Esophagus squamous epithelium (tissue), 5 donors: ENCODE data around the gene RAD51C. TPM values are rescaled to one million over a fixed set of nuclear protein-coding genes. Genes with fewer than 3 reads are reported as not detected.
"Not testable (repeated sequence)": the region's sequence is repeated elsewhere in the genome, so short reads cannot be mapped to it uniquely, and the experiment has no call there.

ENCODE experiments used
- DNase-seq: peaks from one replicate; lab custom pipeline; 2025; lab: John Stamatoyannopoulos, UW
- H3K27ac ChIP-seq, 4 donors: fragments of 200-600 bp; sonication (generic); one replicate each; pipeline ENCODE4 v1.5.1; 2016 to 2019; ENCODE audit warnings: mild to moderate bottlenecking in 1 of 4
- H3K27me3 ChIP-seq, 4 donors: fragments of 200-600 bp; sonication (generic); 1 replicate in 3 of 4; 2 replicates in 1 of 4; pipeline versions ENCODE4 v1.5.1 to v1.6.0; 2017 to 2021; ENCODE audit warnings: antibody characterized with exemption in 1 of 4
- H3K36me3 ChIP-seq, 3 donors: fragments of 200-600 bp; sonication (generic); one replicate each; pipeline ENCODE4 v1.5.1; 2016 to 2019
- H3K4me1 ChIP-seq, 3 donors: fragments of 200-600 bp; sonication (generic); one replicate each; pipeline ENCODE4 v1.5.1; 2017 to 2019
- H3K4me3 ChIP-seq, 4 donors: fragments of 200-600 bp; sonication (generic); 1 replicate in 3 of 4; 2 replicates in 1 of 4; pipeline ENCODE4 v1.5.1; 2016 to 2019; ENCODE audit warnings: mild to moderate bottlenecking in 2 of 4, moderate library complexity in 1 of 4
- H3K9me3 ChIP-seq, 3 donors: fragments of 200-600 bp; sonication (generic); one replicate each; pipeline ENCODE4 v1.5.1; 2016 to 2019
- CTCF ChIP-seq, 6 experiments: fragments of 450-650 bp in 4 of 6; fragments of 200-600 bp in 2 of 6; sonication (generic) in 2 of 6; IDR thresholded peaks; one replicate each; pipeline ENCODE4 v1.5.1; 2016 to 2019; ENCODE audit warnings: antibody characterized with exemption in 6 of 6, mild to moderate bottlenecking in 4 of 6, moderate library complexity in 4 of 6
- POLR2A ChIP-seq, 4 donors: fragments of 450-650 bp; IDR thresholded peaks; one replicate each; pipeline ENCODE4 v1.6.1; 2017; ENCODE audit warnings: antibody characterized with exemption in 4 of 4, mild to moderate bottlenecking in 4 of 4, moderate library complexity in 3 of 4
- WGBS, 2 donors: methylation state at CpG; one replicate each; pipeline ENCODE4 v1.1.5; 2018; 5-methylcytosine and 5-hydroxymethylcytosine counted together
- intact Hi-C: fragments of 100-400 bp; cut with DNase I; formaldehyde crosslinking; loops from one replicate; pipeline ENCODE4 v1.15.0; 2022
- total RNA-seq, 4 donors: library from RNA; depleted of rRNA; stranded (reverse); fragments of >200 nt; gene quantifications; one replicate each; pipeline ENCODE4 v1.1.0, GENCODE V29; 2016
- donor health status: DM: yes; HTN: yes; CAD: no.

RAD51C gene
- total RNA-seq, 4 donors from 2014 or later = 11.6 to 19.2 (median 14.6) TPM

GRCh38 chr17:58734811-58735210, 42.4 kb downstream of the RAD51C start:
- 78 to 84% methylated on average over 3 of the region's 3 CpGs for WGBS, 2 donors
- DNase-seq = no peak
- Histone ChIP-seq H3K27ac (no peak overlapping the region), H3K4me1 (no peaks in the 10 kb centered on the region), H3K36me3 (peaks cover 0 to 4% (median 0%) of the 10 kb centered on the region in 3 donors), H3K9me3 (no peaks in the 10 kb centered on the region), H3K4me3 (no peak overlapping the region), H3K27me3 (no peaks in the 10 kb centered on the region)
- intact Hi-C loops = no loop called here
- TF ChIP-seq POLR2A (IDR thresholded peaks at IDR 0.05) = no peak
- no peak for TF ChIP-seq CTCF (IDR thresholded peaks at IDR 0.05)

GRCh38 chr17:58741121-58741625, 48.8 kb downstream of the RAD51C start:
- DNase-seq = no peak
- 48 to 52% methylated on average over 8 of the region's 8 CpGs for WGBS, 2 donors
- no peaks in the 10 kb centered on the region for H3K27me3 ChIP-seq
- TF ChIP-seq POLR2A (IDR thresholded peaks at IDR 0.05) (no peak), CTCF (IDR thresholded peaks at IDR 0.05) (no peak)
- H3K36me3 ChIP-seq = no peaks in the 10 kb centered on the region
- H3K4me1 ChIP-seq = peaks cover 0 to 12% (median 5%) of the 10 kb centered on the region in 3 donors
- peak overlapping the region in 2 of 4 donors; percentile 21 to 39 for H3K27ac ChIP-seq
- intact Hi-C loops = no loop called here
- no peaks in the 10 kb centered on the region for H3K9me3 ChIP-seq
- H3K4me3 ChIP-seq = no peak overlapping the region

GRCh38 chr17:58747674-58748073, 55.3 kb downstream of the RAD51C start:
- TF ChIP-seq POLR2A (IDR thresholded peaks at IDR 0.05) = no peak
- intact Hi-C loops = no loop called here

GRCh38 chr17:58749627-58750026, 57.2 kb downstream of the RAD51C start:
- intact Hi-C loops, H3K9me3 ChIP-seq, H3K36me3 ChIP-seq, H3K4me1 ChIP-seq, H3K27me3 ChIP-seq, DNase-seq, H3K27ac ChIP-seq, H3K4me3 ChIP-seq: not testable (repeated sequence)

More at GRCh38 chr17:58747674-58748073, 55.3 kb downstream of the RAD51C start:
- H3K4me3 ChIP-seq = no peak overlapping the region
- H3K4me1 ChIP-seq = no peaks in the 10 kb centered on the region
- WGBS, 2 donors = 96 to 100% methylated on average over 1 of the region's 1 CpG
- H3K9me3 ChIP-seq = no peaks in the 10 kb centered on the region
- DNase-seq = no peak
- no peaks in the 10 kb centered on the region for H3K36me3 ChIP-seq
- H3K27ac ChIP-seq = no peak overlapping the region
- no peaks in the 10 kb centered on the region for H3K27me3 ChIP-seq

GRCh38 chr17:58753026-58753425, 60.6 kb downstream of the RAD51C start:
- no peaks in the 10 kb centered on the region for H3K36me3 ChIP-seq
- 45% methylated on average over 2 of the region's 2 CpGs for WGBS, 2 donors

GRCh38 chr17:58755269-58755576, 62.8 kb downstream of the RAD51C start:
- Histone ChIP-seq H3K27ac (no peak overlapping the region), H3K4me3 (peak overlapping the region; percentile 42 to 73 (median 52)), H3K36me3 (no peaks in the 10 kb centered on the region), H3K9me3 (no peaks in the 10 kb centered on the region), H3K27me3 (peaks cover 0 to 61% (median 0%) of the 10 kb centered on the region in 4 donors), H3K4me1 (peaks cover 9 to 20% (median 11%) of the 10 kb centered on the region in 3 donors)
- DNase-seq = no peak
- intact Hi-C loops = no loop called here
- 30 to 31% methylated on average over 2 of the region's 2 CpGs for WGBS, 2 donors
- TF ChIP-seq POLR2A (IDR thresholded peaks at IDR 0.05) (no peak), CTCF (IDR thresholded peaks at IDR 0.05) (no peak)

More at GRCh38 chr17:58753026-58753425, 60.6 kb downstream of the RAD51C start:
- H3K27ac ChIP-seq = no peak overlapping the region
- no peak overlapping the region for H3K4me3 ChIP-seq
- no peak for TF ChIP-seq POLR2A (IDR thresholded peaks at IDR 0.05)
- TF ChIP-seq CTCF (IDR thresholded peaks at IDR 0.05) = no peak
- H3K9me3 ChIP-seq = no peaks in the 10 kb centered on the region
- intact Hi-C loops = no loop called here
- peaks cover 9 to 20% (median 11%) of the 10 kb centered on the region in 3 donors for H3K4me1 ChIP-seq
- peaks cover 0 to 41% (median 0%) of the 10 kb centered on the region in 4 donors for H3K27me3 ChIP-seq
- no peak for DNase-seq
